Measurements from ENCODE around the gene BCAR1. TPM values are rescaled to one million over a fixed set of nuclear protein-coding genes. Genes with fewer than 3 reads are reported as not detected.

The BCAR1 gene
- total and polyA plus RNA-seq, 2 experiments from 2014 or later, result 37.9 to 140 TPM

- H3F3A ChIP-seq (replicated peaks; ENCODE audit: low read depth), result peaks cover 10% of the 10 kb centered on the region; the same call in 1 of the 2 replicates
- peaks cover 64% of the 10 kb centered on the region for H3K36me3 Mint-ChIP-seq (ENCODE audit: low read depth)
- peaks cover 4% of the 10 kb centered on the region; the same call in 1 of the 2 replicates for H3K36me3 ChIP-seq (ENCODE audit: insufficient read depth)
- H3K9me2 ChIP-seq (ENCODE audit: insufficient read depth), result no peaks in the 10 kb centered on the region
- no peak overlapping the region for H3K27ac Mint-ChIP-seq
- DNase-seq (ENCODE audit: low spot score) (no peak), ATAC-seq (peak; percentile 11)
- TF ChIP-seq POLR2AphosphoS5 (IDR thresholded peaks at IDR 0.05; ENCODE audit: low read depth) (no peak), NANOG (IDR thresholded peaks at IDR 0.05; ENCODE audit: borderline replicate concordance) (no peak), STAT1 (IDR thresholded peaks at IDR 0.05; ENCODE audit: unreplicated experiment) (no peak), ZNF462 (CRISPR knock-in tag; IDR thresholded peaks at IDR 0.05) (no peak), EZH2phosphoT487 (IDR thresholded peaks at IDR 0.05; ENCODE audit: unreplicated experiment) (no peak), EZH2 (IDR thresholded peaks at IDR 0.05; ENCODE audit: low read depth, unreplicated experiment) (no peak), ZNF114 (CRISPR knock-in tag; IDR thresholded peaks at IDR 0.05) (no peak), ZNF331 (CRISPR knock-in tag; IDR thresholded peaks at IDR 0.05; ENCODE audit: low read depth) (no peak), ETS1 (IDR thresholded peaks at IDR 0.05) (no peak), CREB1 (CRISPR knock-in tag; IDR thresholded peaks at IDR 0.05; ENCODE audit: low read depth) (no peak), CTCF (conservative IDR thresholded peaks at IDR 0.05; ENCODE audit: low read depth in 2 of 2) (no peak), JUNB (IDR thresholded peaks at IDR 0.05; ENCODE audit: unreplicated experiment) (no peak), REST (IDR thresholded peaks at IDR 0.05; ENCODE audit: unreplicated experiment) (no peak)
- no peak overlapping the region for H3K4me3 ChIP-seq
- peaks cover 27% of the 10 kb centered on the region for H3K27me3 Mint-ChIP-seq (ENCODE audit: insufficient read depth, low read depth, poor library complexity)
- no peaks in the 10 kb centered on the region for H3K27me3 ChIP-seq (ENCODE audit: insufficient read depth)
- H3K4me1 Mint-ChIP-seq, result peaks cover 26% of the 10 kb centered on the region
- no peak overlapping the region for H2AFZ ChIP-seq
- H4K20me1 ChIP-seq (replicated peaks; ENCODE audit: insufficient read depth), result peaks cover 5% of the 10 kb centered on the region
- H3K9me3 Mint-ChIP-seq, result no peaks in the 10 kb centered on the region; the same call in 1 of the 3 replicates
- peaks cover 50% of the 10 kb centered on the region for H3K79me2 ChIP-seq (replicated peaks; ENCODE audit: insufficient read depth)
- no peaks in the 10 kb centered on the region; the same call in 1 of the 2 replicates for H3K4me1 ChIP-seq (ENCODE audit: insufficient read depth)
- peak overlapping the region; percentile 87 for H3K27ac ChIP-seq (ENCODE audit: low read depth)
- no peak overlapping the region for H3K4me3 Mint-ChIP-seq
- H3K4me2 ChIP-seq, result no peak overlapping the region
Measured at GRCh38 chr16:75238132-75238852, 13.1 kb downstream of the BCAR1 start.
